ENCODE data around the gene FOXA2. TPM values are rescaled to one million over a fixed set of nuclear protein-coding genes. Genes with fewer than 3 reads are reported as not detected.

Gene FOXA2
- total and polyA plus RNA-seq, 2 donors (not counting 1 experiment from before 2014, with no cell fraction given) = not detected

DNA sequence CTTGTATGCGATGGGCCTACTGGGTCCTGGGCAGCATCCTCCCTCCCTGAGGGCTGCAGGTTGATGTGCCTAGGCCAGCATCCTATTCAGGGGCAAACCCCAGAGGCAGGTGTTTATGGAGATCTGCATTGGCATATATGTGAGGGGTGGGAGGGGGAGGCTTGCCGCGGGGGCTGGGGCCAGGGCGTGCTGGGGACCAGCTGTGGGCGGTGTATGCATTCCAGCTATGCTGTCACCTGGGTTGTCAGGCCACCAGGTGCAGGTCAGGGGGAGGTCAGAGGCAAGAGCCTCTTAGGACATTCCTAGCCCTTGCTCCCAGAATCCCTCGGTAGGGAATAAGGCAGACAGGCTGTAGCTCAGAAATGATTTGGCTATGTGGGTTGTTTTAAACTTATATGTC, 11.9 kb downstream of the FOXA2 start:
- intact Hi-C loops (cut with micrococcal nuclease) = no loop called here
- DNase-seq = no peak
- no peak overlapping the region for H3K4me3 ChIP-seq (ENCODE audit: control extremely low read depth in 1 of 5, extremely low read depth in 1 of 5, insufficient read depth in 1 of 5, low read depth in 2 of 5, low read length in 4 of 5)
- peaks cover 71% of the 10 kb centered on the region for H3K27me3 Mint-ChIP-seq
- TF ChIP-seq EZH2 (IDR thresholded peaks at IDR 0.05; ENCODE audit: borderline replicate concordance, insufficient read depth, low read depth, low read length, poor library complexity, severe bottlenecking) = no peak
- TF ChIP-seq, protein P1, sequence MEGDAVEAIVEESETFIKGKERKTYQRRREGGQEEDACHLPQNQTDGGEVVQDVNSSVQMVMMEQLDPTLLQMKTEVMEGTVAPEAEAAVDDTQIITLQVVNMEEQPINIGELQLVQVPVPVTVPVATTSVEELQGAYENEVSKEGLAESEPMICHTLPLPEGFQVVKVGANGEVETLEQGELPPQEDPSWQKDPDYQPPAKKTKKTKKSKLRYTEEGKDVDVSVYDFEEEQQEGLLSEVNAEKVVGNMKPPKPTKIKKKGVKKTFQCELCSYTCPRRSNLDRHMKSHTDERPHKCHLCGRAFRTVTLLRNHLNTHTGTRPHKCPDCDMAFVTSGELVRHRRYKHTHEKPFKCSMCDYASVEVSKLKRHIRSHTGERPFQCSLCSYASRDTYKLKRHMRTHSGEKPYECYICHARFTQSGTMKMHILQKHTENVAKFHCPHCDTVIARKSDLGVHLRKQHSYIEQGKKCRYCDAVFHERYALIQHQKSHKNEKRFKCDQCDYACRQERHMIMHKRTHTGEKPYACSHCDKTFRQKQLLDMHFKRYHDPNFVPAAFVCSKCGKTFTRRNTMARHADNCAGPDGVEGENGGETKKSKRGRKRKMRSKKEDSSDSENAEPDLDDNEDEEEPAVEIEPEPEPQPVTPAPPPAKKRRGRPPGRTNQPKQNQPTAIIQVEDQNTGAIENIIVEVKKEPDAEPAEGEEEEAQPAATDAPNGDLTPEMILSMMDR (IDR thresholded peaks at IDR 0.05) = no peak
- H3K79me2 ChIP-seq (ENCODE audit: control insufficient read depth, insufficient read depth, low read length) = no peaks in the 10 kb centered on the region
- H3K36me3 ChIP-seq (replicated peaks in 1 of 2; ENCODE audit: control extremely low read depth in 1 of 2, control insufficient read depth in 1 of 2, extremely low read depth in 1 of 2, insufficient read depth in 2 of 2, low read length in 1 of 2) = no peaks in the 10 kb centered on the region
- H3K9ac ChIP-seq (ENCODE audit: low read length) = no peak overlapping the region
- H3K4me1 Mint-ChIP-seq = peaks cover 3% of the 10 kb centered on the region
- no peaks in the 10 kb centered on the region for H3K9me3 Mint-ChIP-seq (ENCODE audit: insufficient read depth)
- H3K27me3 ChIP-seq (replicated peaks in 1 of 4; ENCODE audit: control extremely low read depth in 1 of 4, control insufficient read depth in 3 of 4, insufficient read depth in 4 of 4, low read length in 3 of 4) = peaks cover 0 to 72% (median 52%) of the 10 kb centered on the region in 4 experiments
- no peak for ATAC-seq (ENCODE audit: low read depth)
- H3K27ac Mint-ChIP-seq = no peak overlapping the region
- ChIA-PET POLR2A (no interaction called here), CTCF (no interaction called here)
- H3K4me2 ChIP-seq (replicated peaks; ENCODE audit: low read depth, low read length, poor library complexity, severe bottlenecking) = no peak overlapping the region
- H3K9me3 ChIP-seq (ENCODE audit: control extremely low read depth in 1 of 3, control insufficient read depth in 2 of 3, insufficient read depth in 1 of 3, low read length in 2 of 3) = peaks cover 0 to 35% (median 0%) of the 10 kb centered on the region in 3 donors
- no peak overlapping the region for H3K27ac ChIP-seq (ENCODE audit: low read length in 2 of 2)
- H3K4me1 ChIP-seq (ENCODE audit: control insufficient read depth in 2 of 2, insufficient read depth in 2 of 2, low read length in 2 of 2) = peaks cover 0 to 2% of the 10 kb centered on the region in 2 donors
- H2AFZ ChIP-seq (ENCODE audit: insufficient read depth, low read depth, low read length, poor library complexity, severe bottlenecking) = no peak overlapping the region
- WGBS (ENCODE audit: insufficient coverage) = 9% methylated on average over 5 of the region's 6 CpGs
- H3K4me3 Mint-ChIP-seq = no peak overlapping the region
- H4K20me1 ChIP-seq (ENCODE audit: control insufficient read depth, insufficient read depth, low read length, poor library complexity, severe bottlenecking) = no peaks in the 10 kb centered on the region

DNA sequence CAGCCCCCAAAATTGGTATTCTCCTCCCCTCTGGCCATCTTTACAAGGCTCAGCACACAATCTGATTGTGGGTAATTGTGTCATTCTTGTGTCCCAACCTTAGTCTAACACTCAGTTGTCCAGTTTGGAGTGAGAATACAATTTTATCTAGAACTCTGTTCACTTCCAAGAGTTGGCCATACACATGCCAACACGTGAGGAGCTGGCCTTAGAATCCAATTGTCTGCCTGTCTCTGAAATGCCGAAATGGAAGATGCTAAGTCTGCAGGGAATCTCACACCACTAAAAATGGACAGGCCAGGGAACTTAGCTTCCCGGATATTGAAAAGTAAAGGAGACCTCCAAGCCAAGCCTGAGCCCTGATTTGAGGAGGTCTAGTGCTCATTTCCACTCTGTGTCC, 12.3 kb downstream of the FOXA2 start:
- no peak for ATAC-seq (ENCODE audit: low read depth)
- no peaks in the 10 kb centered on the region for H3K36me3 ChIP-seq (replicated peaks in 1 of 2; ENCODE audit: control extremely low read depth in 1 of 2, control insufficient read depth in 1 of 2, extremely low read depth in 1 of 2, insufficient read depth in 2 of 2, low read length in 1 of 2)

More for the DNA sequence above, 12.3 kb downstream of the FOXA2 start:
- Mint-ChIP-seq H3K9me3 (ENCODE audit: insufficient read depth) (no peaks in the 10 kb centered on the region), H3K4me1 (peaks cover 3% of the 10 kb centered on the region), H3K4me3 (no peak overlapping the region), H3K27ac (no peak overlapping the region), H3K27me3 (peaks cover 73% of the 10 kb centered on the region)
- TF ChIP-seq EZH2 (IDR thresholded peaks at IDR 0.05; ENCODE audit: borderline replicate concordance, insufficient read depth, low read depth, low read length, poor library complexity, severe bottlenecking) = no peak
- TF ChIP-seq, protein P1 (IDR thresholded peaks at IDR 0.05) = no peak
- Histone ChIP-seq H3K4me3 (ENCODE audit: control extremely low read depth in 1 of 5, extremely low read depth in 1 of 5, insufficient read depth in 1 of 5, low read depth in 2 of 5, low read length in 4 of 5) (no peak overlapping the region), H3K9ac (ENCODE audit: low read length) (no peak overlapping the region), H3K27me3 (replicated peaks in 1 of 4; ENCODE audit: control extremely low read depth in 1 of 4, control insufficient read depth in 3 of 4, insufficient read depth in 4 of 4, low read length in 3 of 4) (peaks cover 0 to 68% (median 54%) of the 10 kb centered on the region in 4 experiments), H3K9me3 (ENCODE audit: control extremely low read depth in 1 of 3, control insufficient read depth in 2 of 3, insufficient read depth in 1 of 3, low read length in 2 of 3) (peaks cover 0 to 30% (median 0%) of the 10 kb centered on the region in 3 donors), H3K4me2 (replicated peaks; ENCODE audit: low read depth, low read length, poor library complexity, severe bottlenecking) (no peak overlapping the region), H3K4me1 (ENCODE audit: control insufficient read depth in 2 of 2, insufficient read depth in 2 of 2, low read length in 2 of 2) (peaks cover 0 to 2% of the 10 kb centered on the region in 2 donors), H4K20me1 (ENCODE audit: control insufficient read depth, insufficient read depth, low read length, poor library complexity, severe bottlenecking) (no peaks in the 10 kb centered on the region), H2AFZ (ENCODE audit: insufficient read depth, low read depth, low read length, poor library complexity, severe bottlenecking) (no peak overlapping the region), H3K27ac (ENCODE audit: low read length in 2 of 2) (no peak overlapping the region), H3K79me2 (ENCODE audit: control insufficient read depth, insufficient read depth, low read length) (no peaks in the 10 kb centered on the region)
- DNase-seq = no peak
- intact Hi-C loops (cut with micrococcal nuclease) = no loop called here
- ChIA-PET CTCF (no interaction called here), POLR2A (no interaction called here)
- 0% methylated on average over 3 of the region's 3 CpGs for WGBS (ENCODE audit: insufficient coverage)
